Stimulated activated naive CD4-positive, alpha-beta T cell treated with Interleukin-2 at 50 U/mL for 16 hours (primary cell): ENCODE data around the gene TNFAIP3.
A peak's percentile ranks its signal among the peaks of the same experiment; 100 is the strongest.

ENCODE experiments used
- DNase-seq: peaks from one replicate; lab custom pipeline; 2025; lab: John Stamatoyannopoulos, UW

TNFAIP3 gene

DNA sequence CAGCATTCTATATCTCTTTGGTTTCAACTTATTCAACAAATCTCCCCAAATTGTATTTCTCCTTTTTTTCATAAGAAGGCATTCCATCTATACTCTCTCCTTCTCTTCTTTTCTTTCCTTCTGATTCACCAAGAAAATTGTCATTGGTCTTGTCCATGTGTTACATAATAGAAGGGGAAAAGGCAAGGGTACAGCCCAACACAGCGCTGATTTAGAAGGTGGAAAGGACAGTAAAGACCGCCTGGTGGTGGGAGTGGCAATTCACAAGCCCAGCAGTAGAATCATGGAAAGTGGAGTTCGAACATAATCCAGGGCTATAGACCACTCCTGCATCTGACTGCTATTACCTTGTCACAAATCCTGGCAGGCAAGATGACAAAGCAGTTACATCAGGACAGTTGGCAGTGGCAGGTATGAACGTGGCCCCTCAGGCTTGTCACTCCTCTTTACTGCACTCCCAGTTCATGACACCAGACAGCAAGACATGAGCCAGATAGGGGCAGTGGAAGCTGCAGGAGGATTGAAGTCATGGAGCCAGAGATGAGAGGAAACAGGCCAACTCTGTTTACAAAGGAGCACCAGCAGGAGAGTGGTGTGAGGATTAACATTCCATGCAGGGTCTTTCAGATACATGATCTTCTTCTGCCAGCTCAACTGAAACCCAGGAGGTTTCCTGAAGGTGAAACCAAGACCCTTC lies 2.1 kb upstream of the TNFAIP3 start:
- no peak for DNase-seq

- DNase-seq = peak; percentile 88
Observed at GRCh38 chr6:137866200-137866913, 702 bp upstream of the TNFAIP3 start.

DNA sequence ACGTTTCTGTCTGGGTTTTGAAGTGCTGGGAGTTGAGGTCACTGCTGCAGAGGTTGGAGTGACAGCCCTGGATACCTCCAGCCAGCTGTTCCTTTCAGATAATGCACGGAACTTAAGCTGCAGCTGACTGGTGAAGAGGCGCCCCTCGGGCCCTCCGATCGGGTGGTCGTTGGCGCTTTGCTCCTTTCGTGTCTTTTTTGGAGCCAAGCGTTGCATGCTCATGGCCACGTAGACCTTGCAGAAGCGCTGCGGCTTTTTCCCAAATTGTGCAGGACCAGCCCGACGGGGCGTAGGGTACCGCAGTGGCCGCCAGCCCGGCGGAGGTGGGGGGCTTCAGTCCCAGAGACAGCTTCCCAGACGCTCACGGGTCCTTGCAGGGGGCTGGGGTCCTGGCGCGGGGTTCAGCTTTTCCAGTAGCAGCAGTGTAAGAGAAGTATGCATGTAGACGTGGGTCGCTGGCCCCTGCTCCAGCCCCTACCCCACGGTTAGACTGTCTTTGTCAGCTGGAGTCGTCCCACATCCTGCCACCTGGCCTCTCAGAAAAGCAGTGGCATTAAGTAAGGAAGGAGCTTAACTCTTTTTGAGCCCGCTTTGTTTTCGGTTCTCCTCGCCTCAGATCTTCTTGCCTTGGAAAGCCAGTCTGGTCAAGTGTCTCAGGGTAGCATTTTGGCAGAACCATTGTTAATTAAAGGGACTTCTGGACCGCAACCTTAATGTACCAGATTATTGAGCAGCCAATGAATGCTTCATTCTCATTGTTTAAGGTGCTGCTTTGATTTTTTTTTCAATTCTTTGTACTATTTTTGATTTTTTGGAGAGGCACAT lies 838 bp downstream of the TNFAIP3 start:
- peak; percentile 39 for DNase-seq

GRCh38 chr6:137868721-137869548 lies 1.9 kb downstream of the TNFAIP3 start:
- no peak for DNase-seq

GRCh38 chr6:137869549-137870307 lies 2.7 kb downstream of the TNFAIP3 start:
- no peak for DNase-seq

DNA sequence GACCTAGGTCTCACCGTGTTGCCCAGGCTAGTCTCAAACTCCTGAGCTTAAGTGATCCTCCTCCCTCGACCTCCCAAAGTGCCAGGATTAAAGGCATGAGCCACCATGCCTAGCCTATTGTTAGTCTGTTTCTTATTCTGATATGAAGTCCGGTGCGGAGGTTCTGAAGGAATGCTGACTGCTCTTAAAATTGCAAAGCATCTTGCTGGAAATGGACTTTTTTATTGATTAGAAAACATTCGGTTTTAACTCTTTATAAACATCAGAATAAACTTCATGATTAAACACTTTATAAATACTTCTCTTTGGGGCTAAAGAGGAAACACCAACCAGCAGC lies 3.2 kb downstream of the TNFAIP3 start:
- DNase-seq = no peak

GRCh38 chr6:137870744-137871247 lies 3.7 kb downstream of the TNFAIP3 start:
- DNase-seq = peak; percentile 37

DNA sequence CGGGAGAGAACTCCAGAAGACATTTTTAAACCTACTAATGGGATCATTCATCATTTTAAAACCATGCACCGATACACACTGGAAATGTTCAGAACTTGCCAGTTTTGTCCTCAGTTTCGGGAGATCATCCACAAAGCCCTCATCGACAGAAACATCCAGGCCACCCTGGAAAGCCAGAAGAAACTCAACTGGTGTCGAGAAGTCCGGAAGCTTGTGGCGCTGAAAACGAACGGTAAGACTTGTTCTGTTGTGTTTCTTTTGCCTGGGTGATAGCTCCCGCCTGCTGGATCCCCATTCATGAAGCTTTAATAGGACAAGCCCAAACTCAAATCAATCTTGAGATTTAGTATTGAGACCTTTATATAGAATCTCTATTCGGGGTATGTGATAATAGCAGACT lies 4.2 kb downstream of the TNFAIP3 start:
- peak; percentile 23 for DNase-seq

GRCh38 chr6:137871831-137872454 lies 4.9 kb downstream of the TNFAIP3 start:
- no peak for DNase-seq

- DNase-seq = no peak
Observed at GRCh38 chr6:137872581-137873115, 5.6 kb downstream of the TNFAIP3 start.

DNA sequence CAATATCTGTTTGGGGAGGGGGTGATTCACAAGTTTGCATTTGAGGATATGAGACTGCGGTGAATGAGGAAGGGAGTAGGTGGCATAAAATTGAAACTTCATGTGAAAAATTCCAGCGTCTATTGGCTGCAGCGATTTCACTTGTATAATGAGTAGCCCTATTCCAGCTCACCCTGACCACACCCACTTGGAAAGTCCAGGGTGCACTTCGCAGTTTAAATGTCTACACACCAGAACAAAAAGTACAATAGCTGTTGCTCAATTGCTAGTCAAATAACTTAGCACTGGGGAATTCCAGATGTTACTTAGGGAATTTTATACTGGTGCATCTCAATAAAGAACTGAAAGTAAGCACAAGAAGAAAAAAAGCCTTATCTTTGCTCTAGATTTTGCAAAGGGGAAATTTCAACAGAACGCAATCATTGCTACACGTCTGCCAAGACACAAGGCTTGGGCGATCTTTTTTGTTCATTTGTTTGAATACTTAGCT lies 6.3 kb downstream of the TNFAIP3 start:
- DNase-seq = peak; percentile 86

DNA sequence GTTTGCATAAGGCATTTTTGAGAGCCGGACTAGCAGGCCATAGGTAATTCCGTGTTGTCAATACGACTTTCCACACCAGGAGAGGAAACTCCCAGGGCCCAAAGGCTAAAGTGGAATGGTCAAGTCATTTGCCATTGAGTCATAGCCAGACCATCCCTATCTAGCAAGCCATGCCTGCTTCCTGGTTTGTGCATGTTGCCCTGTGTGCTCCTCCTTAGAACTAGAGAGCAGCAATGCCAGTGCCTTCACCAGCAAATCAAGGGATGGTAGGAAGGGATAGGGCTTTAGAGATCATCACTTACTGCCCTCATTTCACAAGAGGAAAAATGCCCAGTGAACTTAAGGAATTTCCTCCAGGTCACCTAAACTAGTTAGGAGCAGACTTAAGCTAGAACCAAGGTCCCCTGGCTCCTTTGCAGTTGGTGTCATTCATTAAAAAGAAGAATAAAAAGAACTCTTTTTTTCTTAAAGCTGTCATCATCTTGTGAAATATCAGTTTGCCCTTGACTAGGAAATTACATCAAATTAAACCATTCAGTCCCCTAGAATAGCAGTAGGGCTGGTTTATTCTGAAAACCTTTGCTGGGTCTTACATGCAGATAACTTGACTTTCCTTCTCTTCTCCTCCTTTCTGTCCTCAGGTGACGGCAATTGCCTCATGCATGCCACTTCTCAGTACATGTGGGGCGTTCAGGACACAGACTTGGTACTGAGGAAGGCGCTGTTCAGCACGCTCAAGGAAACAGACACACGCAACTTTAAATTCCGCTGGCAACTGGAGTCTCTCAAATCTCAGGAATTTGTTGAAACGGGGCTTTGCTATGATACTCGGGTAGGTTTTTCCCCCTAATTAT lies 7.4 kb downstream of the TNFAIP3 start:
- no peak for DNase-seq

DNA sequence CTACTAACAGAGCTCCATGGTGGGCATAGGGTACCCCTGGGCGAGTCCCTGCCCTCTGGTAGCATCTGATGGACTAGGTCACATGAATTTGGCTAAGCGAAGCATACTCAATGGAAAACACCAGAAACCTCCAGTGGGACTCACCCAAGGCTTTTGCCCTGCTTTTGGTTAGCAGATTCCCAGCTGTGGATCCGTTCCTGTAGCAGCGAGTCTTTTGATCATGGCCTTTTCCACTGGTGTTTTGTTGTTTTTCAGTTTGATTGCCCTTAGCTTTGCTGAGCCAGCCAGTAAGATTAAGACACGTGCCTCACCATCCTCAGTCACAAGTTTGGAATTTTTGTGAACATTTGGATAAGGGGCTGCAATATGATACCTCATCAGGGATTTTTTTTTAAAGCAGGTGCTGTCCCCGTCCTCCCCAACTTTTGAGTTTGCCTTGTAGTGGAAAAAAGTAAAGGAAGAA lies 8.0 kb downstream of the TNFAIP3 start:
- DNase-seq = no peak

DNA sequence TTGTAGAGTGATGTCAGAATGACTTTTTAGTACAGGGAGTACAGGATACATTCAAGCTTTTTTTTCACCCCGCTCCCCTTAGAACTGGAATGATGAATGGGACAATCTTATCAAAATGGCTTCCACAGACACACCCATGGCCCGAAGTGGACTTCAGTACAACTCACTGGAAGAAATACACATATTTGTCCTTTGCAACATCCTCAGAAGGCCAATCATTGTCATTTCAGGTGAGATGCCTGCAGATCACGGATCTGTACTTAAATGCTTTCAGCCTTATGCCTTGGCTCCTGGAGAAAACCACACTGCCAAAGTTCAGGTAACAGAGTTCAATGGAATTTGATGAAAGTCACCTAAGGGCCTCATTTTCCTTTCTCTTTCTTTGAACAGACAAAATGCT lies 8.5 kb downstream of the TNFAIP3 start:
- DNase-seq = no peak

- DNase-seq = no peak
Observed at GRCh38 chr6:137876547-137876946, 9.5 kb downstream of the TNFAIP3 start.

DNA sequence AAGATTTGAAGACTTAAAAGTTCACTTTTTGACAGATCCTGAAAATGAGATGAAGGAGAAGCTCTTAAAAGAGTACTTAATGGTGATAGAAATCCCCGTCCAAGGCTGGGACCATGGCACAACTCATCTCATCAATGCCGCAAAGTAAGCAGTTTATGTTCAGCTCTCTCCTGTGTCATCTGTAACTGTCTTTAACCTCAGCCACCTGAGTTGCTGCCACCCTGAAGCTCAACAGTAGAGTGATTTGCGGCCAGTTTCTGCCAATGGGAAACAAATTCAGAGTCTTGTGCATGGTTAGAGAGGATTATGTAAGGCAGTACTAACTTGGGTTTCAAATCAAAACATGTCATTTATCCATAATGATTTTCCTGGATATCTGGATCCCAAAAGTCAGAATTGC lies 10.1 kb downstream of the TNFAIP3 start:
- DNase-seq = no peak

- DNase-seq = no peak
Observed at GRCh38 chr6:137877606-137878005, 10.5 kb downstream of the TNFAIP3 start.

DNA sequence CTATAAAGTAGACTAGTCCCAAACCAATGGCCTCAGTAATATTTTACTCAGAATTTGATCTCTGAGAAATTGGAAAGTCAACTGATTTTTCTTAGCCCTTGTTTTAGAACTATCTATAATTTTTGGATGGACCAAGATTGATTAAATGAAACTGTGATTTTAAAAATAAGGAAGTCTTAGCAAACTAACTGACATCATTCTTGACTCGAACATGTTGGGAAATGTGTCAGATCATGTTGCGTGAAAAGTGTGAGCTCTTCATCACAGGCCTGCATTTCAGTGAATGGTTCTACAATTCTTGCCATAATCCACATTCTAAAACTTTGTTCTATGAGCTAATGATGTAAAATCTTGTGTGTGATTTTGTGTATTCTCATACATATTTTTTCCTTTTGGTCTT lies 11.0 kb downstream of the TNFAIP3 start:
- no peak for DNase-seq
